Neural progenitor cell (in vitro differentiated cells): ENCODE results near the gene PHACTR2.

Experiments used
- CTCF ChIP-seq: fragments of 200-600 bp; sonication (generic); IDR thresholded peaks from 2 replicates; pipeline ENCODE4 v1.5.1; 2017; ENCODE audit warnings: antibody characterized with exemption, mild to moderate bottlenecking
- EZH2 ChIP-seq: fragments of 200-600 bp; sonication (generic); IDR thresholded peaks from 2 replicates; pipeline ENCODE4 v1.6.1; 2017; ENCODE audit warnings: antibody characterized with exemption, mild to moderate bottlenecking, moderate library complexity
- EZH2phosphoT487 ChIP-seq: fragments of 200-600 bp; sonication (generic); IDR thresholded peaks from 2 replicates; pipeline ENCODE4 v1.6.1; 2017; ENCODE audit warnings: antibody characterized with exemption

DNA sequence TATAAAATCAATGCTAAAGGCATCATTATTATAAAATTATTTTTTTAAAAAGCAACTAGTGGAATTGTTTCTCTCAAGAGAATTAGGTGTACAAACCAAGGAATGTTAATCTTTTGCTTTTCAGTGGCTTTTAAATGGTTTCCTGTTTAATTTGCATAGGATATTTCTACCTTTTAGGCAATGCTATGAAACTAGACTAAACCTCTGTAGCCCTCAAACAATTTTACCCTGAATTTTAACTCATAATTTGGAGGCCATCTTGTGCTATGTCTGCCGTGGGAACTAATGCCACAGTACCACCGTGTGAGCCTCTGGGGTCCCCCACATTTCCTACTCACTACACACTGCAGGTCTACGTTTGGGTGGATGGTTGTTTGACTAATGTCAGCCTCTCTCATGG is 20.6 kb downstream of the PHACTR2 start:
- TF ChIP-seq CTCF (no peak), EZH2 (no peak), EZH2phosphoT487 (no peak)
